H1 (cell line): Measurements from ENCODE around the gene NBL1.

Experiments used
- CEBPB ChIP-seq: IDR thresholded peaks from 2 replicates; pipeline ENCODE4 v1.6.1; 2012; ENCODE audit warnings: low read depth, low read length
- CTCF ChIP-seq, 3 experiments: IDR thresholded peaks; 1 replicate in 2 of 3; 2 replicates in 1 of 3; pipeline versions ENCODE4 v1.5.1 to v1.6.1; 2011; ENCODE audit warnings: low read length in 3 of 3, mild to moderate bottlenecking in 3 of 3, inconsistent platforms in 2 of 3, low read depth in 1 of 3, moderate library complexity in 1 of 3; ENCODE audit not compliant: insufficient read depth in 1 of 3; ENCODE audit errors: control extremely low read depth in 1 of 3
- HDAC6 ChIP-seq: IDR thresholded peaks from one replicate; pipeline ENCODE4 v1.7.1; 2012; ENCODE audit warnings: low read depth, mild to moderate bottlenecking, inconsistent platforms, low read length, moderate library complexity
- POLR2A ChIP-seq, 2 experiments: IDR thresholded peaks; 1 replicate in 1 of 2; 2 replicates in 1 of 2; pipeline ENCODE4 v1.6.1; 2011; ENCODE audit warnings: low read depth in 2 of 2, low read length in 2 of 2, mild to moderate bottlenecking in 2 of 2; ENCODE audit errors: control extremely low read depth in 1 of 2
- RAD21 ChIP-seq, 2 experiments: IDR thresholded peaks in 1 of 2; conservative IDR thresholded peaks in 1 of 2; 2 replicates each; pipeline ENCODE4 v1.6.1; 2011; ENCODE audit warnings: low read depth in 2 of 2, low read length in 2 of 2, improper control_type of control experiment in 1 of 2, inconsistent platforms in 1 of 2, mild to moderate bottlenecking in 1 of 2, moderate library complexity in 1 of 2

GRCh38 chr1:19661721-19662228 lies 17.7 kb downstream of the NBL1 start:
- TF ChIP-seq RAD21 (IDR thresholded peaks at IDR 0.05 in 1 of 2, conservative IDR thresholded peaks at IDR 0.05 in 1 of 2; ENCODE audit: low read depth in 2 of 2, low read length in 2 of 2) (peak; percentile 67 to 71), HDAC6 (no peak), POLR2A (IDR thresholded peaks at IDR 0.05; ENCODE audit: control extremely low read depth in 1 of 2, low read depth in 2 of 2, low read length in 2 of 2) (no peak), CTCF (IDR thresholded peaks at IDR 0.05; ENCODE audit: control extremely low read depth in 1 of 3, insufficient read depth in 1 of 3, low read depth in 1 of 3, low read length in 3 of 3) (peak in 2 of 3 experiments; percentile 48 to 67; a peak in 3 of 4 replicates), CEBPB (no peak)
